Measurements from ENCODE around the gene PEPD.

PEPD gene

DNA sequence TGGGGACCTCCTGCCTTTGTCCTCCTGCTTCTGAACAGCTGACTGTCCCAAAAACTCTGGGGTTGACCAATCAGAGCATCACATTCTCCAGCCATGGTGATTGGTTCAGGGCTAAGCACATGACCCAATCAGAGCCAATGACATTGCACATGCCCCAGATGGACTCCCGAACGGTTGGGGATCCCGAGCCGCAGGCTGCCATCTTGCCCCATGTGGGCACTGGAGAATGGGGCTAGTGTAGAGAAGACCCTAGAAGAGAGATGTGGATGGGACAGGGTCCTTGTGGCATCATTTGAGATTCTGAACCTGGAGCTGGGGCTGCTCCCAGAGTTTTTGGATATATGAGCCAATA lies 31.3 kb upstream of the PEPD start:
- Histone ChIP-seq H3K4me2 (ENCODE audit: low read depth, low read length) (no peak overlapping the region), H3F3A (ENCODE audit: insufficient read depth, low read length) (no peaks in the 10 kb centered on the region), H3K27ac (ENCODE audit: low read length) (no peak overlapping the region), H4K20me1 (ENCODE audit: insufficient read depth, low read length) (no peaks in the 10 kb centered on the region), H2AFZ (ENCODE audit: low read length) (no peak overlapping the region), H3K9me3 (replicated peaks; ENCODE audit: insufficient read depth, low read length) (no peaks in the 10 kb centered on the region), H3K36me3 (replicated peaks; ENCODE audit: insufficient read depth, low read length) (no peaks in the 10 kb centered on the region), H3K27me3 (replicated peaks; ENCODE audit: insufficient read depth, low read length) (peaks cover 29% of the 10 kb centered on the region), H3K9me2 (replicated peaks; ENCODE audit: insufficient read depth, low read length) (no peaks in the 10 kb centered on the region), H3K9ac (ENCODE audit: low read length) (no peak overlapping the region), H3K4me1 (ENCODE audit: low read length) (no peaks in the 10 kb centered on the region), H3K79me2 (ENCODE audit: low read length) (no peaks in the 10 kb centered on the region), H3K4me3 (ENCODE audit: low read length) (no peak overlapping the region)
- DNase-seq, result no peak
- TF ChIP-seq EZH2phosphoT487 (IDR thresholded peaks at IDR 0.05; ENCODE audit: low read length), result no peak
- TF ChIP-seq CTCF (IDR thresholded peaks at IDR 0.05; ENCODE audit: low read length), result no peak
- no peak for TF ChIP-seq EZH2 (optimal IDR thresholded peaks at IDR 0.05; ENCODE audit: low read depth, low read length)

- H3K9me2 ChIP-seq (replicated peaks; ENCODE audit: insufficient read depth, low read length), result no peaks in the 10 kb centered on the region
- no peak overlapping the region for H3K4me3 ChIP-seq (ENCODE audit: low read length)
- no peak overlapping the region for H3K4me2 ChIP-seq (ENCODE audit: low read depth, low read length)
- H3K36me3 ChIP-seq (replicated peaks; ENCODE audit: insufficient read depth, low read length), result no peaks in the 10 kb centered on the region
- no peaks in the 10 kb centered on the region for H3K79me2 ChIP-seq (ENCODE audit: low read length)
- no peaks in the 10 kb centered on the region for H3K9me3 ChIP-seq (replicated peaks; ENCODE audit: insufficient read depth, low read length)
- no peaks in the 10 kb centered on the region for H3K4me1 ChIP-seq (ENCODE audit: low read length)
- no peaks in the 10 kb centered on the region for H3F3A ChIP-seq (ENCODE audit: insufficient read depth, low read length)
- no peak overlapping the region for H3K27ac ChIP-seq (ENCODE audit: low read length)
- no peak overlapping the region for H3K9ac ChIP-seq (ENCODE audit: low read length)
- H3K27me3 ChIP-seq (replicated peaks; ENCODE audit: insufficient read depth, low read length), result peaks cover 27% of the 10 kb centered on the region
- no peaks in the 10 kb centered on the region for H4K20me1 ChIP-seq (ENCODE audit: insufficient read depth, low read length)
- DNase-seq, result no peak
- no peak overlapping the region for H2AFZ ChIP-seq (ENCODE audit: low read length)
- TF ChIP-seq CTCF (IDR thresholded peaks at IDR 0.05; ENCODE audit: low read length) (no peak), EZH2 (optimal IDR thresholded peaks at IDR 0.05; ENCODE audit: low read depth, low read length) (no peak), EZH2phosphoT487 (IDR thresholded peaks at IDR 0.05; ENCODE audit: low read length) (no peak)
Observed at GRCh38 chr19:33552191-33552927, 30.8 kb upstream of the PEPD start.

GRCh38 chr19:33551676-33552075 lies 30.1 kb upstream of the PEPD start:
- Histone ChIP-seq H3K4me3 (ENCODE audit: low read length) (no peak overlapping the region), H3K4me1 (ENCODE audit: low read length) (no peaks in the 10 kb centered on the region), H2AFZ (ENCODE audit: low read length) (no peak overlapping the region), H3F3A (ENCODE audit: insufficient read depth, low read length) (no peaks in the 10 kb centered on the region), H3K9me3 (replicated peaks; ENCODE audit: insufficient read depth, low read length) (no peaks in the 10 kb centered on the region), H3K27me3 (replicated peaks; ENCODE audit: insufficient read depth, low read length) (peaks cover 28% of the 10 kb centered on the region), H3K79me2 (ENCODE audit: low read length) (no peaks in the 10 kb centered on the region), H3K36me3 (replicated peaks; ENCODE audit: insufficient read depth, low read length) (no peaks in the 10 kb centered on the region), H3K4me2 (ENCODE audit: low read depth, low read length) (no peak overlapping the region), H3K27ac (ENCODE audit: low read length) (no peak overlapping the region), H3K9ac (ENCODE audit: low read length) (no peak overlapping the region), H4K20me1 (ENCODE audit: insufficient read depth, low read length) (no peaks in the 10 kb centered on the region), H3K9me2 (replicated peaks; ENCODE audit: insufficient read depth, low read length) (no peaks in the 10 kb centered on the region)
- TF ChIP-seq EZH2 (optimal IDR thresholded peaks at IDR 0.05; ENCODE audit: low read depth, low read length) (no peak), CTCF (IDR thresholded peaks at IDR 0.05; ENCODE audit: low read length) (no peak)
- DNase-seq, result no peak
